HTR-8/SVneo (cell line): Measurements from ENCODE around the gene MRPL32.

Source experiments
- DNase-seq: peaks from one replicate; pipeline ENCODE4 v3.0.0; 2011; ENCODE audit warnings: low spot score, mixed read lengths; ENCODE audit not compliant: insufficient read length
- FAIRE-seq: peaks from 2 replicates; lab custom pipeline; 2011; peaks lifted over from hg19 to GRCh38; lab: Jason Lieb, UNC

The MRPL32 gene

DNA sequence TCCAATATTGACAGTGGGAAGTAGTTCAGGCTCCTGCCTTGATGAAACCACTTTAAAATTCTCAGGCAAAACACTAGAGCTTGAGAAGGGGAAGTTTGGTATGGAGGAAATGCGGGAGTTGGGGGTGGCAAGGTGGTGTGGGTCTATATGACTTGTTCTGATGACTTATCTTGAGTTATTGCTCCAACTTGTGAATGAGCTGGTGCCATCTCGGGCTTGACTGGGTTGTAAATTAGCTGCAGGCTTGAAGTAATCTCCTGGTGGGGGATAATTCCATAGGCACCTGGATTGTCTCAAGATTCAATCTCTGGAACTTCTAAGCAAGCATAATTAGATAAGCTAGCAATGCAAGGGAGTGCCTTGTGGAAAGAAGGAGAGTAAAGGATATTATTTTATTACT, 29.0 kb downstream of the MRPL32 start:
- FAIRE-seq = no peak

DNA sequence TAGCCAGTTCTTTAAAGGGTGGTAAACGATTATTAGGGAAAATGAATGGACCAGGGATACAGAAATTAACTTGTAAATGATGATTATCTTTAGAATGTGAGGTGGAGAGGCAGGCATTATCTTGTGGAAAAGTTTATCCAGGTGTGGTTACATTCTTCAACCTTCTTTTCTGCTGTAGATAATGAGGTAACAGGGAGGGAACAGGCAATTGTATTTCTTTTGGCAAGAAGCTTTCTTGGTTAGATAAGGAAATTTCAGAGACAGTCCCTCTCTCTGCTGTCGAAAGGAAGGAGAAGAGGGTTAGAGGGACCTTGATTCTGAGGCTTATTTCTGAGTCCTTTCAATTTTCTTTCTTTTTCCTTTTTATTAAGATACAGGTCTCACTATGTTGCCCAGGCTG, 32.1 kb downstream of the MRPL32 start:
- no peak for FAIRE-seq

More for the DNA sequence above, 29.0 kb downstream of the MRPL32 start:
- no peak for DNase-seq

DNA sequence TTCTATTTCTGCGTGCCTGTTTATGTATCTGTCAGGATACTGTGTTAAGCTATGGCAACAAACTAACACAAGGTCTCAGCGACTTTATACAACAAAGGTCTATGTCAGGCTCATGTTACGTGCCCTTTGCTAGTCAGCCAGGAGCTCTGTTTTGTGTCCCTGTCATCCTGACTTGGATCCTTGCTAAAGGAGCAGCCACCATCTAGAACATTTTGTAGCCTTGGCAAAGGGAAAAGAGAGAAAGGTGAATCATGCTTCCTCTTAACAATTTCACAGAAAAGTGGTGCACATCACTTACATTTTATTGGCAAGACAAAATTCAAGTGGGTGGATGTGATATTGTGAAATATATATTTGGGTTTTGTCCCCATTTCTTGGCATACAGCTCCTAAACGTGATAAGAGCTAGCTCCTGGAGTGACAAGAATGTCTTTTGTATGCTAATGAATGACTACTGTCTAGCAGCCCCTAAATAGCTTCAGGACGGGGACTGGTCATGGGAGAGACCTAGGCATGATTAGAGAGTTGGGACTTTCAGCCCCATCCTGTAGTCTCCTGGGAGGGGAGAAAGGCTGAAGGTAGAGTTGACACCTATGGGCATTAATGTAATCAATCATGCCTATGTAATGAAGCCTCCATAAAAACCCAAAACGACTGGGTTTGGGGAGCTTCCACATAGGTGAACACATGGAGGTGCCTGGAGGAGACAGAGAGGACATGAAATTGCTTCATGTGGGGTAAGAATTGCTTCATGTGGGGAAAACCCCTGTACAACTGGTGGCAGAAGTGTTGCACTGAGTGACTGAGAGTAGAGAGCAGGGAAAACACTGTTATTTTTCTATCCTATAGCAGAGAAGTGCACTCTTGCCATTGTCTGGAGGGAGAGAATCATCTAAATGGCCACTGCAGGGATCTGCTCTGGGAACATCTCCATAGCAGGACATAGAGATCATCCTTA, 33.0 kb downstream of the MRPL32 start:
- DNase-seq = no peak
- no peak for FAIRE-seq

More for the DNA sequence above, 32.1 kb downstream of the MRPL32 start:
- DNase-seq = no peak

DNA sequence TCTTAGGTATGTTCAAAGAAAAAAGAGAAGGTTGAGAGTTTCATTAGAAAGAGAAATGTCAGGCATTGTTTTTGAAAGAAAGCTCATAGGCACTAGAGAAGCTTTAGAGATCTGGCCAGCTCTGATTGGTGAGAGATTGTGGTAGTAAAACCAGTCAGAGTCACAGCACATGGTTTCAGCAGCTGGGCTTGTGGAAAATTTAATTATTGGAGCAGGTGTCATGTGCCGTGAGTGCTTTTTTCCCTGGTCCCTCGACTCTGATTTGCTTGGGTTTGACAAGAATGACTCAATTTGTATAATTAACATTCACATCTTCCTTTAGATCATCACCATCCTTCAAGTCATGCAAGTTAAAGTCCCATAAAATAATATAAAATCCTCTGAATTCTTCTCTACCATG, 35.2 kb downstream of the MRPL32 start:
- no peak for FAIRE-seq
- DNase-seq = no peak

DNA sequence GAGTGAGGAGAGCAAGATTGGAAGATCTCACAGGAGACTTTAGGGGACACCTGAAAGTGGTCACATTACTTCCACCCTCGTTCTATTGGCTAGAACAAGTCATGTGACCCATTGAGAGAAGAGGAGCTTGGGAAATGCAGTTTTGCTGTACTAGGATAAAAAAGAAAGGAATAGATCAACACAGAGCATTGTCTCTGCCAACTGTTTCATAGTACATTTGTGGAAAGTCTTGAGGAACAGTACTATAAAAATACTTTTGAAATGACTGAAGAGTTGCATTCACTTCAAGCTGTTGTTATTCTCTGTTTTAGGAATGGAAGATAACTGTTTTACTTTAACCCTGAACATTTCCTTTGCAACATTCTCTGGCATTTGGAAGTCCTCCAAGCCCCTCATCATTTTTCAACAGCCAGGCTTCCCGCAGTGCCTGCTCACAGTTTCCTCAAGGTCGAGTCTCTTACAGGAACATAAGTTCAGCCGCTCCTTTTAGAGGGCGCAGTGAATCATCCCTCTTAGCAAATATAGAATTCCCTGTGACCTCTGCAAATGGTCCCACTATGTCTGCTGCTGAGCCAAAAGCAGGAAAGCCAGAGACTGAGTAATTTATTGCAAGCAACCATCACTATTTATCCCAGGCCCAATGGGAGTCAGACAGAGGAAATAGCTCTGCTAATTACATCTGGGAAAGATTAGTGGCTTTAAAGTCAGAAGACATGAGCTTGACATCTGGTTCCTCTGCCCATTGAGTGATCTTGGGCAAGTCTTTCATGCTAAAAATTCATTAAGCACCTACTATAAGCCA, 40.7 kb downstream of the MRPL32 start:
- FAIRE-seq (no peak), DNase-seq (peak; percentile 32)

DNA sequence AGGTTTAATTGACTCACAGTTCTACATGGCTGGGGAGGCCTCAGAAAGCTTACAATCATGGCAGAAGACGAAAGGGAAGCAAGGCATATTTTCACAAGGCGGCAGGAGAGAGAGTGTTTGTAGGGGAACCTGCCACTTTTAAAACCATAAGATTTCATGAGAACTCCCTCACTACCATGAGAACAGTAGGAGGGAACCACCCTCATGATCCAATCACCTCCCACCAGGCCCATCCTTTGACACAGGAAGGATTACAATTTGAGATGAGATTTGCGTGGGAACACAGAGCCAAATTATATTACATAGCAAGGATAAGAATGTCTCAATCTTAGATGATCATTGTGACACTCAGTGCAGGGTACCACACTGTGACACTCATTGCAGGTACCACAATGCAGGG, 44.2 kb downstream of the MRPL32 start:
- DNase-seq = no peak
- FAIRE-seq = no peak

DNA sequence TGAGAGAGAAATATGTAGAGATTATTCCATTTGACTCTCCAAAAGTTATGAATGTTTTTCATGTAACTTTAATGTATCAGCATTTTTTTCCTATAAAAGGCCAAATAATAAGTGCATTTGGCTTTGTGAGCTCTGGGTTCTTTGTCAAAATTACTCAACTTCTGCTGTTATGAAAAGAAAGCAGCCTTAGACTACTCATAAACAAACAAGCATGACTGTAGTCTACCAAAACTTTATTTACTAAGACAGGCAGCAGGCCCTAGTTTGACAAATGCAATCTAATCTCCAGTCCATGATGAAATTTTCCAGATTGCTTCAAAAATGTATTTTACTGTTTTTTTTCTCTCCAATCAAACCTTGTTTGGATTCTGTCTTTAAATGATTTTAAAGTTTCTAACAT, 46.3 kb downstream of the MRPL32 start:
- FAIRE-seq = no peak

DNA sequence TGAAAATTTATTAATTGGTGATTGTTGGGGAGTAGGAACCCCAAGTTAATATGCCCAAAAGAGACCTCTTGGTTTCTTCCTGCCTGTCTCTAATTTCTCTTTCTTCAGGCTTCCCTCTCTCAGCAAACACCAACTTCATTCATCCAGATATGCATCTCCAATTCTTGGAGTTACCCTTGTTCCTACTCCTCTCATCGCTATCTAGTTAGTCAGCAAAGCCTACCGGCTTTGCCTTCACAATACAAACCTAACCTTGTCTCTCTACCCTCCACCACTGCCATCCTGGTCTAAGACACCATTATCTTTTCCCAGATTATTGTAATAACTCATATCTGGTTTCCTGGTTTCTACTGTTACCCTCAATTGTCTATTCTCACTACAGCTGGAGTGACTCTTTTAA, 47.9 kb downstream of the MRPL32 start:
- DNase-seq = no peak
- FAIRE-seq = no peak

More for the DNA sequence above, 46.3 kb downstream of the MRPL32 start:
- DNase-seq = no peak

DNA sequence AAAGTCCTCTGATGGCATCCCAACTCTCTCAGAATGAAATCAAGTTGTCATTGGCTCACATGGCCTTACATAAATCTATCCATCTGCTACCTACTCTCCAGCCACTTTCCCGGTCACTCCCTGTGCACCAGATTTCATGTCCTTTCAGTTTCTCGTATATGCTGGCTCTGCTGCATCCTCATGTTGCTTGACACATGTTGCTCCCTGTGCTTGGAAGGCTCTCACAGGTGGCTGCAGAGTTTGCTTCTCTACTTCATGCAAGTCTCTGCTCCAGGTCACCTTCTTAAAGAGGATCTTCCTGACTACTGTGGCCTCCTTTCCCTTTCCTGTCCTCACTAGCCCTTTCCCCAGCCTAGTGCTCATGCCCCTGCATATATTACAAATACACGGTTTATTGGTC, 48.3 kb downstream of the MRPL32 start:
- no peak for FAIRE-seq
- DNase-seq = no peak

DNA sequence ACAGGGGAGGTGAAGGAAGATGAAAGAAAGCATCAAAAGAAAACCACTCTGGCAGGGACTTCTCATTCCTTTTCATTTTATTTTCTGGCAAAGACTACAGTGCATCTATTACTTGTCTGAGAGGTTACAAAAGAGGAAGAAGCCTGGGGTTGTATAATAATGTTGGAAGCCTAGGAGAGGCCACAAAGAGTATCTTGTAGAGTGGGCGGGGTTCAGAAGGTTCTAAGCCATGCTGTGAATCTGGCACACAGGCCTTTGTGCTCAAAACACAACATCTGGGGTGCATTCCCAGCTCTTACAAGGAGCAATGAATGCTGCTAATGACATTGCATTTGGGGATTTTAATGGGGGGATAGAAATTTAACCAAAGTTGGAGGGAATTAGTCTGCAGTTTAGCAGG, 49.4 kb downstream of the MRPL32 start:
- DNase-seq (no peak), FAIRE-seq (no peak)

DNA sequence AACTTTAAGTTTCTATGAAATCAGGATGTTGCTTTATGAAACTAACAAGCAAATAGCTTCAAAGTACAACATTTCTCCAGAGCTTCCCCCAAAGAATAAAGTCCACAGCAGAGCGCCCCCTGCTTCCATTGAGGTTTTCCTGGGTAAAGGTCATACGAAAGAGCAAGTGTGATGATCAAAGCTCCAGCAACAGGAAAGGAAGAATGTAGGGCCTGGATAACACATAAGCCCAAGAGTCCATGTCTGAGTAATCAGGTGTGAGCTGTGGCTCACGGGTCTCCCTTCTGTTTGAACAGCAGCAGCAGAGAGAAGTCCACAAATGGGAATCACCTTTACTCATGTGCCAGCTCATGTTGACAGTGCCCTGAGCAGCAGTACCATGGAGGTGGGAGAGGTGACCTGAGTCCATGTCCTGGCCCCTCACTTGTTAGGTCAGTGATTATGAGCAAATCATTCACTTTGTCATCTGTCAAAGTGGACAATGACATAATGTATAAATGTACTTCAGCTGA, 50.5 kb downstream of the MRPL32 start:
- FAIRE-seq = no peak
- DNase-seq = no peak

DNA sequence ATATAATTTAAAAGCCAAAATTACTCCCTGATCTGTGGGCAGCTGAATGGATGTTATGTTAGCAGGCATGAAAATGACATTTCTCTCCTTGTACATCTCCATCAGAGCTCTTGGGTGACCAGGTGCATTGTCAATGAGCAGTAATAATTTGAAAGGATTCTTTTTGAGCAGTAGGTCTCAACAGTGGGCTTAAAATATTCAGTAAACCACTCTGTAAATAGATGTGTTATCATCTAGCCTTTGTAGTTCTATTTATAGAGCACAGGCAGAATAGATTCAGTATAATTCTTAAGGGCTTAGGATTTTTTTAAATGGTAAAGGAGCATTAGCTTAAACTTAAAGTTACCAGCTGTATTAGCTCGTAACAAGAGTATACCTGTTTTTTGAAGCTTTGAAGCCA, 52.0 kb downstream of the MRPL32 start:
- DNase-seq (no peak), FAIRE-seq (no peak)

DNA sequence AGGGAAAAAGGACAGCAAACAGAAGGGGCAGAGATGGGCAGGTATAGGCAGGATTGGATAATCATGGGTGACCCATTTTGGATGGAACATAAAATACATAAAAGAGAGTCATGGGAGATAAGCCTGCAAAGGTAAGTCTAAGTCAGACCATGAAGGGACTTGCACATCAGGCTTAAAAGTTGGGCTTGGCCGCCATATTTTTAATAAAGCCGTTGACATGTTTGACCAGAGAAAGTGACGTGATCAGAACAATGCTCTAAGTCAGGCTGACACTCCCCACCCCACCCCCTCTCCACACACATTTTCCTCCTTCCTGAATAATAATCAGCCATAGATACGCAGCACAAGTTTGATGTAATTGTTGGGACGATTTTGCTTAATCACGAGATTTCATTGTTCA, 54.0 kb downstream of the MRPL32 start:
- DNase-seq = no peak
- peak; percentile 74 for FAIRE-seq

DNA sequence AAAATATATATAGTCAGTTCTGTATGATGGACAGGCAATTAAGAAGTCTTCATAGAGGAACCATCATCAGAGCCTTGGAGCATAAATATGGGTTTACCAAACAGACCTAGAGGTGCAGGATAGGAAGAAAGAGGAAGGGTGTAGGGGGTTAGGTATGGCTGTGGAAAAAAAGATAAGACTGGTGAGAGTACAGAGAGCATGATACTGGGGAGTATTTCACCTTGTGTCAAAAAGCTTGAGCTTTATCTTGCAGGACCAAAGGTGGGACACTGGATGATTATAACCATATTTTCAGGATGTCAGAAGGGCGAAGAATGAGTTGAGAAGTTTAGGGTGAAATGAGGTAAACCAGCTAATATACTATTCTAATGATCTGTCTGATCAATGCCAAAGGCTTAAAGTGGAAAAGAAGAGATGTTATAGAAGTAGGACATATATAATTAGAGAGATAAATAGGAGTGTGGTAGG, 54.6 kb downstream of the MRPL32 start:
- FAIRE-seq (no peak), DNase-seq (no peak)
